Bone marrow (tissue), 2 donors: ENCODE measurements around the gene PSMA2.

Experiments
- DNase-seq, 2 donors: peaks; one replicate each; lab custom pipeline; 2025; lab: John Stamatoyannopoulos, UW

PSMA2 gene

DNA sequence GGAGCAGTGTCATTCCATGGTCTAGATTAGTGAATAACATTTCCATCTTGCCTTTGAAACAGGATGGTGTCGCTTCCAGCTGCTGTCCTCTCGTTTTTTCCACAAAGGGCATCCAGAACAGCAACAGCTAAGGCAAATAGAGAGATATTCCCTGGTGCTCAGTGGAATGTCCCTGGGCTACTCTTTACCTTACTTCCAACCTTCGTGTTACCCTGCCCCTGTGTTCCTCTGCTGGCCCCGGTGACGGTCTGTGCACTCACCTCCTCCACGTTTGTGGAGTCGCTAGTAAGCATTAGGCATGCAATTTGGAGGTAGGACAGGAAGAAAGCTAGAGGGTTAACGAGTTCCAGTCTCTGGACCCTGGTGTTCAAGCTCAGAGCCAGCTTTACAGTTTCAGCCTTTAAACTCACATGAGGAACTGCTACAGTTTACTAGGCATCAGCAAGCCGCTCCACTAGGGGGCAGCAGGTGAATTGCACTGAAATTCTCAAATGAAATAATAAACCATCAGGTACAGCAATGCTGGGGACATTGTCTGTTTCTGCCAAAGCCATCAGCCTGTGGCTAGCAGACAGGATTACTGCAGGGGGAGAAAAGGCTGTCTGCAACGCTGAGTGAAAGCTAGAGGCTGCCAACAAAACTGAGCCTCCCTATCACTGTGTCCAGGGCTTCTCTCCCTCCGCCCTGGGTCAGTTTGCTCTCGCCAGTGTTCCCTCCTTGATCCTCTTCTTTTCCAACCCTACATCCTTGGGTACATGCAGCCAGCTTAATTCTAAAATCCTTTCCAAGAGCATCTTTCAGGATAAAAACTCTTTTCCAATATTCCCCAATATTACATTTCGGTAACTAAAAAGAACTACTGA lies 9.2 kb upstream of the PSMA2 start:
- DNase-seq = peak in 1 of 2 donors; percentile 54

DNA sequence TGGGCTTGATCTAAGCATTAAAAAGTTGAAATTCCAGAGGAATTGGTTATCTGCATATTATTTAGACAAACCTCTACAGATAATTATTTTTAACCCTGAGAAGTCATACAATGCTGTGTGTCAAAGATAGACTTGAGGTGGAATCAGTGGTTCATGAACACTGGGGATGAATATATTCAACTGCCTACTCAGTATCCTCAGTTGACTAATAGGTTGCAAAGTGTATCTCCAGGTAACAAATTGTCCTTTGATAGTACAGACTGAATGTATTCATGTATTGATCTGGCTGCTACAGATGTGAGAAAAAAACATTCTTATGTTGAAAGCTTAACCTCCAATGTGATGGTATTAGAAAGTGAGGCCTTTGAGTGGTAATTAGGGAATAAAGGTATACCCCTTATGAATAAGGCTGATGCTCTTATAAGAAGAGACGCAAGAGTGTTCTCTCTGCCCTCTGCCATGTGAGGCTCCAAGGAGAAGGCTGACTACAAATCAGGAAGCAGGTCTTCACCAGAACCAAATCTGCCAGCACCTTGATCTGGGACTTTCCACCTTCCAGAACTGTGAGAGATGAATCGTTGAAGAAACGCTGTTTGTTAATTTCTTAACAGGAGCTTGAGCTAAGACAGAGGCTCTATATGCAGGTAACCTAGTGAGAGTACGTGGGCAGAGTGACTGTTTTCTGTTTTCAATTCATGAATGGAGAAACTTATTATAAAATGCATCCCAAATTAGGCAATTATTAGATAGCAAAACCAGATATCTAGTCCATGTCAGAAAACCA lies 7.7 kb upstream of the PSMA2 start:
- DNase-seq = no peak

- no peak for DNase-seq
These were observed 3.9 kb upstream of the PSMA2 start for GRCh38 chr7:42935861-42936260.

GRCh38 chr7:42934291-42934690 lies 2.3 kb upstream of the PSMA2 start:
- no peak for DNase-seq

DNA sequence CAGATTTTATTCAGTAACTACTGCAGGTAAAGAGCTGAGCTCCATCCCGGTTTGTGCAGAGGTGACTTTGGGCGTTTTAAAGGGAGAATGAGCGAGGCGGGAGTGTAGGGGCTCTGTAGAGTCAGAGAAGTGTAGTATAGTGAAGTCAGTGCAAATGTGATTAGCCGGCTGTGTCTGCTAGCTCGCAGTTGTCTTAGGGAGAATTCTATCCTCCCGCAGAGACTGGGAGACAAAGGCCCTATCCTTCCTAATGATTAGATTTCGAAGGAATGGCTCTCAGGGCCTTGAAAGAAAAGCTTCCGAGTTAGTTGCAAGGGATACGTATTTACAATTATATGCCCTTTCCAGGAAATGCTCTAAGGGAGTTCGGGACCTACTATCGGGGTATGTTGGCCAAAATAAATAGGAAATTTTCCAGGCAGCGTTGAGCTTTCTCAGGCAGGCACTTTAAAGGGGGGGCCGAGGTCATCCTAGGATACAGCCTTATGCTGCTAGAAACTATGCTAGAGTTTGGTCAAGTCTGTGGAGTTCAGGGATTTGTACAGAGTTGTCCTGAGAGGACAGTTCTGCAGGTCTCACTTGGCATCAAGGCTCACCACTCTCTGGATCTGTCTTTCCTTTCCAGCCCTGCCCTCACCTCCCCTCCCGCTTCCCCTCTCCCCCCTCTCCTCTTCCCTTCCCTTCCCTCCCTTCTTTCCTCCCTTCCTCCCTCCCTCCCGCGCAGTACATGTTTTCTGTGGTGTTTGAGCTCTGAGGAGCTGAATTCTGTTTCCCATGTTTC lies 1.0 kb upstream of the PSMA2 start:
- no peak for DNase-seq

- DNase-seq = peak in 1 of 2 donors; percentile 14
These were observed 534 bp downstream of the PSMA2 start for GRCh38 chr7:42931447-42931833.

DNA sequence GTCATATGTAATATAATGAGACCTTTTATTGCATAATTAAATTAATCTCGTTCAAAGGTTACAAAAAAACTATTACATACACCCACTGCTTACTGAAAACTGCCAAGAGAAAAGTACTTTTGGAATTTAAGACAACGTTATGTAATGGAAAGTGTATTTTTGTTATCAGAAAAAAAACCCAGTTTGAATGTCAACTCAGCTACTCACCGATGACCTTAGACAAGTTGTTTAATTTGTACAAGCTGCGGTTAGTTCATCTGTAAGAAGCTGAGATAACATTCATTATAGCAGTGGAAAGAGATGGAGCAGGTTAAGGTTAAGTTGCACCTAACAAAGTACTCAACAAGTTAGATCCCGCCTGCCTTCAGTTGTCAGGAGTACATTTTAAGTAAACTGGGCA lies 1.1 kb downstream of the PSMA2 start:
- no peak for DNase-seq

DNA sequence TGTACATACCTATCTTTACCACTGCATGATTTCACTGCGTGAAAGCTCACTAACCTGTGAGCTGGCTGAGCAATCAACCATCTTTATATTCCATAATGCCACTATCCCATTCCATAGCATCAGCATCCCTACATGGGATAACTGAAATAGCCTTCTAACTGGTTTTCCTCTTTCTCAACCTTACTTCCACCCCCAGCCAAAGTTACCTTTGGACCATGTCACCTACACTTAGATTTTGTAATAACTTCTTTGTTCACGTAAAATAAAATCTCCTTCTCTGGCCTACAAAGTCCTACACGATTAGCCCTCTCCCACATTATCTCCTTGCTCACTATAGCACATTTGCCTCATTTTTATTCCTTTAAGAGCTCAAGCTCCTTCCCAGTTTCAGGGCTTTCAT lies 2.5 kb downstream of the PSMA2 start:
- DNase-seq = no peak

DNA sequence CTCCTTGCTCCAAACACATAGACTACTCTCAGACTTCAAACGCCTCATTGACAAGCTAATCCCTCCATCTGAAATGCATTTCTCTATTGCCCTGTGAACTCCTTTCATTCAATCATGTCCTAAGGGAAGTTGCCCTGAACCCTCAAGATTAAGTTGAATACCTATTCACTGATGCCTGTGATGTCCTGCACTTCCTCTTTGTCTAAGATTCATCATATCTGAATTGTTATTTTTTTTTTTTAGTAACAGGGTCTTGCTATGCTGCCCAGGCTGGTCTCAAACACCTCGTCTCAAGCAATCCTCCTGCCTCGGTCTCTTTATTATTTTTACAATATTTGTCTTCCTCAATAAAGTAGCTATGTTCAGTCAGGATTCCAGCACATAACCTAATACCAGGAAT lies 3.2 kb downstream of the PSMA2 start:
- no peak for DNase-seq

DNA sequence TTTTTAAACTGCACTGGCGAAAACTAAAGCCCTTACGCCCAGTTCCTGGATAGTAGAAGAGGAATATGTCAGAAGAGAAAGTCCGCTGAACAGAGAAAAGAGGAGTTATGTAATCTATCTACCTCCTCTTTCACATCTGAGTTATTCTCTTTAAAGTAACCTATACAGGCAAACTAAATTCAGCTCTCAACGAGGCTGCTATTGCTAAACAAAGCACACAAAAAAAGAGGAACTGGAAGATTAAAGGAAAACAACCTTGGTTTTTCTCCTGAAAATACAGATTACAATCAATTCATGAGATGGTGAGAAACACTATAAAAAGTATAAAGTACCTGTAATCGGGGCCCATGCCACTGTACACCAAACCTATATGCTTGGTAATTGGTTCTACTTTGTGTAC lies 5.8 kb downstream of the PSMA2 start:
- no peak for DNase-seq

DNA sequence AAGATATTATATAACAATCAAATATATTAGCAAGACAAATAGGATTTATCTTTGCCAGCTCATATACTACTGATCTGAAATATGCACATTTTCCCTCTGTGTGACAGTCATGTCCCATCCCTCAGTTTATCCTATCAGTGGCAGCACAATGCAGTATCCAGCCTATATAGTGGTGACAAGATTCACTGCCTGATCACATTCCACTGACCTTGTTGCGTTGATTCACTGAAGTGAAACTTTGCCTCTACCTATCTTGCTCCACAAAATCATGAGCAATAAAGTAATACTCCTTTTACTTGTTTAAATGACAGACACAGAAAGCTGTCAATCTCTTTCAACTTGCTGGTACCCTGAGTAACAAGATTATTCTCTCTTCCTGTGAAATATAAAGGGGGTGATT lies 6.3 kb downstream of the PSMA2 start:
- no peak for DNase-seq

DNA sequence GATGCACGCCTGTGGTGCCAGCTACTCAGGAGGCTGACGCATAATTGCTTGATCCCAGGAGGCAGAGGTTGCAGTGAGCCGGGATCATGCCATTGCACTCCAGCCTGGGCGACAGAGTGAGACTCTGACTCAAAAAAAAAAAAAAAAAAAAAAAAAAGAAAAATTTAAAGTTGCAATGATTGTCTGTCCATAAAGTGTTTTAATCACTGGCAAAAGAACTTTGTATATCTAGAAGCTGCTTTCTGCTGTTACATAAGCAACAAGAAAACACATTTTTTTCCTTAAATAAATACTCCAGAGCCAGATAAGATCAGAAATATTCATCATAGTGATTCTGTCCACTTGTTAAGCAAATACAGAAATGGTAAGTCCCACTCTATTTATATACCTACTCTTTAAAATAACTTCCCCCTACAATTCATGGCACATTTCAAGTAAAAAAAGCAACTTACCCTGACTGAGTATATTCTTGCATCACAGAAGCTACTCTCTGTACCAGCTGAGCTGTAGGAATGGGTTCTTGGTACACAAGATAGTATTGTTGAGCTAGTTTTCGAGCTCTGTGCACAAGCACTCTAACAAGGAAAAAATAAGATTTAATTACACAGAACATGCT lies 7.6 kb downstream of the PSMA2 start:
- DNase-seq = no peak

DNA sequence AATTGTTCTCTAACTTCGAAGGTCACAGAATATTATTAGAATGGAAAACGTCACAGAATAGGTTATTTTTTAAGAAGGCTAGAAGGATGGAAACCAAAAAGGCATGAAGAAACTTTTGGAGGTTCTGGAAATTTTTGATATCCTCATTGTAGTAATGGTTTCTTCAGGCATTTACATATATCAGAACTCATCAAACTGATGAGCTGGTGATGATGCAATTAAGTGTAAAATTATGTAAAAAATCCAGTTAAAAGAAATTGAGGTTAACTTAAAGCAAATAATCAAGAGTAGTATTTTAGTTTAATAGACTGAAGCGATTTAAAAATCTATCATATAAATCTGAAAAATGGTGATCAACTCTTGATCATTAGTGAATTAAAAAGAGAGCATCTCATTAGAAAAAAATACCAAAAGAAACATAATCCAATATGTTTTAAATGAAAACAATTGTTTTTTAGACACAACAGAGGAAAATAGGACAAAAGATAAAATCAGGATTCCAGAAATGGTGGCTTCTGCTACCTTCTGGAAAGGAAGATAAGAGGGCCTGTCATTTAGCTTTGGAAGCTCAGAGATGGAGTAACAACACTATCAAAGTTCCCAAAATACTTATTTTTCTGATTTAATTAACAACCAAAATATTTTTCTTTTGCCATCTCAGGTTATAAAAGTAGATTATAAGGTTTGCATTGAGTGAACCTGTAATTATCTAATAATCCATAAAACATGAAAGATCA lies 9.8 kb downstream of the PSMA2 start:
- no peak for DNase-seq

DNA sequence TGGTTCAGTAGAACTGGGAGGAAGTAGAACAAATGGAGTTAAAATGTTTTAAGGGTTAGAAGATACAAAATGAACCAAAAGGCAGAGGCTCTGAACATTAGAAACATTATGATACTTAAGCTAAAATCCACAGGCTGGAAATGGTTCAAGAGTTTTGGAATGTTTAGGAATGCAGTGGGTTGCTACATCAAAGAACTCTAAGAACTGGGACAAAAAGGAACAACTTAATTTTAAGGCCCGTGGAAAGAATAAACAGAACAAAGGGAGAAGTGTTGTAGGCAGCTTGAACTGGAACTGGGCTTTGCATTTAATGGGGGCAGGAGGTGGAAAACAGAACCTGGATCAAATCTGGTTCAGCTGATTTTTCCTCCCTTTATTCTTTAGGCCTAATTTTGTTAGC lies 16.6 kb downstream of the PSMA2 start:
- no peak for DNase-seq

GRCh38 chr7:42914421-42915045 lies 17.4 kb downstream of the PSMA2 start:
- DNase-seq = no peak

- DNase-seq = no peak
These were observed 18.0 kb downstream of the PSMA2 start for GRCh38 chr7:42914009-42914408.

- no peak for DNase-seq
These were observed 18.4 kb downstream of the PSMA2 start for GRCh38 chr7:42913591-42913990.

DNA sequence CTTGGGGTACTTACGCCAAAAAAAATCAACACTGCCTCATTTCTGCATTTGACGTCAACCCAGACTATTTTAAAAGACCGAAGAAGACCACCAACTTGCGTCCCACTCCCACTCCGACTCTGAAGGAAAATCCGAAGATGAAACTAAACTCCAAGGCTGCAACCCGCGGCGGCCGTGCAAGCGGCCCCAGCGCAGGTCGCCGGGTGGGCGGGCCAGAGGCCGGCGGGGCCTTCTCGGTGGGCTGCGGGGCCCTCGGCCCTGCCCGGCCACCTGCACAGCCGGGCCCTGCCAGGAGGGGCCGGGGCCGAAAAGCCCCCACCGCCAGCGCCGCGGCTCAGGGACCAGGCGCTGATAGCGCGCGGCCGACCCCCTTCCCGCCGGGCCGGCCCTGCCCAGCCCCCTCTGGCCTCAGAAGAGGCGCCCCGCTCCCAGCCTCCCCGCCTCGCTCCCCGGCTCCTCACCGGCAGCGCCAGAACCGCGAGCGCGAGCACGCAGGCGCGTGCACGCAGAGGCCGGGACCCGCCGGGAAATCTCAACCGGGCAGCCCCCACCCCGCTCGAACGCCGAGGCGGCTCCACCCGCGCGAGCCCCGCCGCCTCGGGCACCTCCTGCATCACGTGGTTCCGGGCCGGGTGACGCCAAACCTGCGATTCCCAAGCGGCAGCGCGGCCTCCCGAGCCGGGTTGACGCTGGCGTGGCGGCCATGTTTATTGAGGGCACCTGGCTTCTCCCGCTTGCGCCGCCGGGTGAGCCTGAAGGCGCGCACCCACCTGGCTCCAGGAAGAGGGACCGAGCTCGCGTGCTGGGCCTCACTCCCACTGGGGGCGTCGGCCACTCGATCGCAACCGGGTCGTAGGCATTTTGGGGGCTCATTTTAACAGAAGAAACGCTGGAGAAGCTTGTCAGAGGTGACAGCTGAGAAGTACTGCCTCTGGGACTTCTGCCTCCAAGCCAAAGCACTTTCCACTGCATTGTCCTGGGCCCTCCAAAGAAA lies 20.2 kb downstream of the PSMA2 start, which contains the start of gene C7orf25:
Gene C7orf25, minus strand, starts transcription at position 617 of the 994 bp plus-strand sequence. CDS start 1,170 bp downstream, outside the sequence.
- peak; percentile 79 to 87 for DNase-seq

DNA sequence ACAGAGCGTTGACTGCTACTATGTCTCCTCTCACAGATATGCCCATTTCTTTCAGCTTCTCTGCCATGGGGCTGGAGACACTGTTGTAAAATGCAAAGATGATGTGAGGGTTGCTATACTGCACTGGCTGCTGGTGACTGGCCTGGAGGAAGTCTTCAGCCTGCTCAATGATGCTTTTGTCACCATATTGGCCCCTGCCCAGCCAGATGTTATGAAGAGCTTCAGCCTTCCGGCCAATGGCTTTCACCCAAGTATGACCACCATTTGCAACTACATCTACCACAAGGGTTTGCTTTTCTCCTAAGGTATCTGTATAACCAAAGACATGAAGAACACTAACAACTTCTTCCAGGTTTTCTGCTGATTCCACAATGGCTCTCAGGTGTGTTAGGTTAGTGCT lies 21.7 kb downstream of the PSMA2 start:
- no peak for DNase-seq

GRCh38 chr7:42907316-42907715 lies 24.7 kb downstream of the PSMA2 start:
- no peak for DNase-seq
